Neural progenitor cell (in vitro differentiated cells): ENCODE measurements around the gene PYGO2.

Source experiments
- EZH2 ChIP-seq: fragments of 200-600 bp; sonication (generic); IDR thresholded peaks from 2 replicates; pipeline ENCODE4 v1.6.1; 2017; ENCODE audit warnings: antibody characterized with exemption, mild to moderate bottlenecking, moderate library complexity
- TF ChIP-seq, protein P1 (sequence below): fragments of 200-600 bp; sonication (generic); IDR thresholded peaks from 2 replicates; pipeline ENCODE4 v1.5.1; 2017; ENCODE audit warnings: antibody characterized with exemption, mild to moderate bottlenecking

DNA sequence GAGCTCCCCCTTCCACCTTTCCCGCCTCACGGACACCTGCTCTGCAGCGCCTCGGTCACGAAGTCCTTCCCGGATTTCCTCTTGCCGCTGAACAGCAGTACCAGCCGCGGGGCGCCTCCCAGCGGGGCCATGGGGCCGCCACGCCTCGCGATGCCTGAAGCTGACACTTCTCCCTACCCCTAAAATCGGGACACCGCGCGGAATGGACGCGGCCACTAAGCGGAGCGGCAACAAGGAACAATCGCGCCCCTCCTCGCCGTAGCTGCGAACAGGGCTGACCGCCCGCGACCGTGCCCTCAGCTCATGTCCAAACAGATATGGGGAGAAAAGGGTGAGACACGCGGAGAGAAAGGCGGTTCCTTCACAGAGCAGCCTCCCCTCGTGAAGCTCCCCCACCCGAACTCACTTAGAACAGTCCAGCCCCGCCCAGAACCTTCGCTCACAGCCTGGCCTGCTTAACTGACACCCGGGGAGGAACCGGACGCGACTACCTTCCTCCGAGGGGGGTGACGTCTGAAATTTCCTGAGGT, 25.0 kb downstream of the PYGO2 start, which contains the start of gene PMVK:
- TF ChIP-seq, protein P1, sequence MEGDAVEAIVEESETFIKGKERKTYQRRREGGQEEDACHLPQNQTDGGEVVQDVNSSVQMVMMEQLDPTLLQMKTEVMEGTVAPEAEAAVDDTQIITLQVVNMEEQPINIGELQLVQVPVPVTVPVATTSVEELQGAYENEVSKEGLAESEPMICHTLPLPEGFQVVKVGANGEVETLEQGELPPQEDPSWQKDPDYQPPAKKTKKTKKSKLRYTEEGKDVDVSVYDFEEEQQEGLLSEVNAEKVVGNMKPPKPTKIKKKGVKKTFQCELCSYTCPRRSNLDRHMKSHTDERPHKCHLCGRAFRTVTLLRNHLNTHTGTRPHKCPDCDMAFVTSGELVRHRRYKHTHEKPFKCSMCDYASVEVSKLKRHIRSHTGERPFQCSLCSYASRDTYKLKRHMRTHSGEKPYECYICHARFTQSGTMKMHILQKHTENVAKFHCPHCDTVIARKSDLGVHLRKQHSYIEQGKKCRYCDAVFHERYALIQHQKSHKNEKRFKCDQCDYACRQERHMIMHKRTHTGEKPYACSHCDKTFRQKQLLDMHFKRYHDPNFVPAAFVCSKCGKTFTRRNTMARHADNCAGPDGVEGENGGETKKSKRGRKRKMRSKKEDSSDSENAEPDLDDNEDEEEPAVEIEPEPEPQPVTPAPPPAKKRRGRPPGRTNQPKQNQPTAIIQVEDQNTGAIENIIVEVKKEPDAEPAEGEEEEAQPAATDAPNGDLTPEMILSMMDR, result peak; percentile 26
- TF ChIP-seq EZH2, result no peak
